ENCODE results near the gene PBXIP1.

Gene PBXIP1

GRCh38 chr1:154973344-154974101 is 17.6 kb upstream of the PBXIP1 start:
- peak; percentile 87 for DNase-seq (ENCODE audit: low read depth in 2 of 2)

DNA sequence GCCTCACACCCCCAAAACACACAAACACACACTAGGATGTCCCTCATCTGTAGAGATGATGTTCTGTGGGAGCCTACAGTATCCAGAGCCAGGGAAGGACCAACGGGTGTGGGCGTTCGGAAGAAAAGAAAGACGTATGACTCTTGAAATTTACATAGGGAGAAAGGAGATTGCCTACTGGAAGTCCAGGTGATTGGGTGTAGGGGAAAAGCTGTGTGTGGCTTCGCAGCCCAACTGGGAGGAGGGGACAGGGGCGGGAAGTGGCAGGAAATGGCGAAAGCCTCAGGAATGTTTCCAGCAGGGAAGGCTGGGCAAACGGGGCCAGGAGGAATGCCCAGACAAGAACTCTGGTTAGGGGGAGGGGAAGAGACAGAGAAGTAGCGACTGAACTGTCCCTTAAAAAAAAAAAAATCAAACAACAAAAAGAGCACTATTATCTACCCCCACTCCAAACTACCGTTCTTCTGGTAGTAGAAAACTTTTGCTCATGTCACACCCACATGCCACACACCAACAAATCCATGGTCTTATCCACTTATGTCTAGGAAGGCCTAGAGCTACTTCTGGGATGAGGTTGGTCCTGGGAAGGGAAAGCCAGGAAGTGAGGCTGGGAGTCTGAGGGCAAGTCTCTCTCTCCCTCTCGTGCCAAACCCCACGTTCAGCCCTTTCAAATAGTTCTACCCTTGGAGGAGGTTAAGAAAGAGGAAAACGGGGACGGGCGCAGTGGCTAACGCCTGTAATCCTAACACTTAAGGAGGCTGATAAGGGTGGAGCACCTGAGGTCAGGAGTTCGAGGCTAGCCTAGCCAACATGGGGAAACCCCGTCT is 16.8 kb upstream of the PBXIP1 start:
- peak; percentile 87 for DNase-seq (ENCODE audit: low read depth in 2 of 2)

DNA sequence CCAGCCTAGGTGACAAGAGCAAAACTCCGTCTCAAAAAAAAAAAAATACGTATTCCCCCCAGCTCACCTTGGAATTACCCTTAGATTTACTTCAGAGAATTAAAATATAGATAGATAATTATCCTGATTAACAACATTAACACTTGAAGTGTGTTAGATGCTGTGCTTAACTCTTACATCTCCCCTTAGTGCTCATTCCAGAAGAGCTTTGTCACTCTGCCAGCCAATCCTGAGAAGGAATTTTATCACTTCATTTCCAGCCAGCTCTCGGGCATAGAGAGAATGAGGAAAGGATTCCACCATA is 16.3 kb upstream of the PBXIP1 start:
- DNase-seq (ENCODE audit: low read depth in 2 of 2): no peak

DNA sequence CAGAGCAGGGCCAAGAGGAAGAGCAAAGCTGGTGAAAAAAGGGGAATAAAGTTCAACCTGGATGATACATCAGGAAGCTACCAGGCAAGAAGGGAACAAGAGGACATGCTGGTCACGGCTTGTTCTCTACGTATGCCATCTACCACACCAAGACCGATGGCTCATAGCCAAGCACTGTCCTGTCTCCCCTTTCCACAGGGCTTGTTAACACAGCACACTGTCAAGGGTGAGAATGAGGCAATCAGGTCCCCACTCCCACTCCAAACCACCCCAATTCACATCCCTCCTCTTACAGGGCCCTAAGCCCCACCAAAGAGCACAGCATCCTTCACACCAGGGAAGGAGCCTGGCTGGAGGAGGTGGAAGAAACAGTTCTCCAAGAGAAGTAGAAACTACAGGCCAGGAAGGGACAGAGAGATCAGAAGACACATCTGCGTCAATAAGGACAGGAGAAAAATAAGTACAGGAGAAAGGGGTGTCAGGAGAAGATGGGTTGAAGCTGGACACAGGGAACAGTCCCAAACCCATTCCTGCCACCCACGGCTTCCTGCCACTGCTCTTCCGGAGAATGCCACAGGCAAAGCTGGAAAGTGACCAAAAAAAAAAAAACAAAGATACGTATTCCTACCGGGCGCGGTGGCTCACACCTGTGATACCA is 15.6 kb upstream of the PBXIP1 start:
- no peak for DNase-seq (ENCODE audit: low read depth in 2 of 2)

- DNase-seq (ENCODE audit: low read depth in 2 of 2): peak; percentile 80 to 84
These were observed 14.9 kb upstream of the PBXIP1 start, which contains the start of gene SHC1 for GRCh38 chr1:154970631-154971340. Gene SHC1, minus strand, starts transcription at chr1:154970747. Its CDS starts 221 bp downstream, at chr1:154970526.

DNA sequence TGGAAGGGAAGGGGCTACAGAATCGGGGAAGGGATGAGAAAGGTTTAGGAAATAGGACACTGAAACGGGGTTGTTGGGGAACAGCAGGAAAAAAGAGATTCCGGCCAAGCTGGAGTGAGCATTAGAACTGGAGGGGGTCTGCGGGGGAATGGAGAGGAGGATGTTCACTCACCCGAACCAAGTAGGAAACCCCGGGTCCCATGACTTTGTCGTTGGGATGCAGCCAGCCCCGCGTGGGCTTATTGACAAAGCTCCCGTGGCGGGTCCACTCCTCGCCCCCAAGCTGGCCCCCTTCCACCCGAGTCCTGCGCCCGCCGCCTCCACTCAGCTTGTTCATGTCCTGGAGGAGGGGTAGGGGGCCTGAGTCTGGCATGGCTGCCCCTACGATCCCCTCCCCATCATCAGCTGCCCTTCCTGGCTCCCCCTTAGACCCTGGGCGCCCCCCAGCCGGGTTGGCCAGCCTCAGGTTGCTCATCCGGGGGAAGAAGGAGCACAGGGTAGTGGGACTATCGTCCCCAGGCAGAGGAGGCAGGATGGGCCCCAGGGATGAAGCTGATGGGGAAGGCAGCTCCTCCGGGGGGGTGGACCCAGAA is 14.1 kb upstream of the PBXIP1 start:
- no peak for DNase-seq (ENCODE audit: low read depth in 2 of 2)

- DNase-seq (ENCODE audit: low read depth in 2 of 2): no peak
These were observed 13.3 kb upstream of the PBXIP1 start for GRCh38 chr1:154969246-154969645.

GRCh38 chr1:154968731-154969130 is 12.8 kb upstream of the PBXIP1 start:
- no peak for DNase-seq (ENCODE audit: low read depth in 2 of 2)

GRCh38 chr1:154967331-154967950 is 11.5 kb upstream of the PBXIP1 start:
- no peak for DNase-seq (ENCODE audit: low read depth in 2 of 2)

DNA sequence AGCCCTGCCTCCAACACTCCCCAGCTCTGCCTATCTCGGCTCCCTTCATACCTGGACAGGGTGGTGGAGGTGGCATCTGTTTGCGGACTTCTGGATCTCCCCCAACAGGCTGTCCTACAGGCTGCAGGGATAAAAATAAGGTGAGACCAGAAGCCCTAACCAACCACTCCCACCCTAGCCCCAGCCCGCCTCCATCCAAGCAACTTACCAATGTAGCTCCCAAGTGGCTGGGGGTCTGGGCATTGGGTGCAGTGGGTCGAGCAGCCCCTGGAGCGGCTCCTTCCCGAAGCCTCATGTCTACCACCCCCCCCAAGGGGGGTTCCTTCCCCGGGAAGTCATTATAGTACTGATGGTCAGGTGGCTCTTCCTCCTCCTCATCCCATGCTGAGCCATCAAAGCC is 10.2 kb upstream of the PBXIP1 start:
- DNase-seq (ENCODE audit: low read depth in 2 of 2): no peak

GRCh38 chr1:154964359-154964758 is 8.5 kb upstream of the PBXIP1 start:
- no peak for DNase-seq (ENCODE audit: low read depth in 2 of 2)

- DNase-seq (ENCODE audit: low read depth in 2 of 2): no peak
These were observed 7.7 kb upstream of the PBXIP1 start for GRCh38 chr1:154963643-154964042.

GRCh38 chr1:154962795-154963330 is 7.0 kb upstream of the PBXIP1 start:
- no peak for DNase-seq (ENCODE audit: low read depth in 2 of 2)

GRCh38 chr1:154962156-154962749 is 6.4 kb upstream of the PBXIP1 start:
- no peak for DNase-seq (ENCODE audit: low read depth in 2 of 2)

DNA sequence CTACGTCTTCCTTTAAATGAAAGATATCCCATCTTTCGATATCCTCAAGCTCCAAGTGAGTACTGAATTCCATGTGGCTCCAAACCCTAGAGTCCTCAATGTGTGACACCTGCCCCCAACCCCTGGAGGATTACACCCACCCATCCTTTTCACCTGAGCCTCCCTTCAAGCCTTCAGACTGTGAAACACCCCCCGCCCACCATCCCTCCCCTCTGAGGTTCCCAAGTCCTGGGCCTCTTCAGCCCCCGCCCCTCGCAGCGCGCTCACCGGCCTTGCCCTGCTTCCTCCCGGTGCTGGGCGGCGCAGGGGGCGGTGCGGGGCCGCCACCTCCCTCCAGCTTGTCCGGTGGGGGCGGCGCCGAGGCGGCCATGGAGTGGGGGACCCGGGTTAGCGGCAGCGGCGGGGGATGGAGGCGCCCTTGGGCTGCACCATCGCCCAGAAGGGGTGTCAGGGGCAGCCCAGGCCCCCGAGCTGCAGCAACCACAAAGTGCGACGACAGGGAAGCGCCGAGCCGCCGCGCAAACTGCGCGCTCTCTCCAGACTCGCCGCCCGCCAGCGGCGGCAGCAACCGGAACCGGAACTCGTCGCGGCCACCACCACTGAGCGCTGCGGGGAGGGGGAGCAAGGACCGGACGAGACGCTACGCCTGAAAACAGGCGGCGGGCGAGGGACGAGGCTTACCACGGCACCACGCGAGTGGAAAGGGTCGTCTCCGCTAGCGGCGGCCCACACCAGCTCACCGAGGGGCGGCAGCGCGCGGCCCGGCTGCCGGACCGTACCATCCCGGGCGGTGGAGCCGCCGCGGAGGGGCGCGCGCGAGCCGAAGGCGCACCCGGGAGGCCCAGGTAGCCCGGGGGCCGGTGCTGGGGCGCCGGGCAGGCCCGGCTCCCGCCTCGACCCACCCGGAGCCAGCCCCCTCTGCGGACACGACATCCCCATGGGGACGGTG is 5.6 kb upstream of the PBXIP1 start, which contains the start of gene PYGO2:
PYGO2 (minus strand) TSS at position 576 of the 949 bp plus-strand sequence; CDS start at position 370, 206 bp downstream.
- peak in 1 of 2 experiments; percentile 34 for DNase-seq (ENCODE audit: low read depth in 2 of 2)

- no peak for DNase-seq (ENCODE audit: low read depth in 2 of 2)
These were observed 4.7 kb upstream of the PBXIP1 start for GRCh38 chr1:154960446-154961136.

DNA sequence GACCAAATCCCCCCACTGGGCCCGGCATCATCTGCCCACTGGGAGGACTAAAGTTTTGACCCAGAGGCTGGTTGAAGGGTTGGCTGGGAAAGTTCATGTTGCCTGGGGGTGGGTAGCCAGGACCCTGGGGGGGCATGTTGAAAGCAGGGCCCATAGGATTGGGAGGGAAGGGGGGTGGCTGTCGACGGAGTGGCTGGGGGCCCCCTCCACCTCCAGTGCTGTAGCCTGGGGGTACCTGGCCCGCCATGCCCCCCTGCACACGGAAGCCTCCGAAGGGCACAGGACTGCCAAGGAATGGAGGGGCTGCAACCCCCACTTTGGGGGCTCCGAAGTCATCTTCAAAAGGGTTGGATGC is 3.5 kb upstream of the PBXIP1 start:
- no peak for DNase-seq (ENCODE audit: low read depth in 2 of 2)

- DNase-seq (ENCODE audit: low read depth in 2 of 2): no peak
These were observed 3.0 kb upstream of the PBXIP1 start for GRCh38 chr1:154958681-154959425.

Data from fibroblast of skin of left biceps (primary cell).